Choroid plexus epithelial cell (primary cell): ENCODE data around the gene EPHA8.

Source experiments
- DNase-seq: peaks from one replicate; pipeline ENCODE4 v3.0.0-alpha.2; 2010; ENCODE audit warnings: low read depth
- H3K4me3 ChIP-seq: 2 replicates; pipeline ENCODE4 v1.5.1; 2011; ENCODE audit warnings: low read depth, mild to moderate bottlenecking, control low read depth, low read length, moderate library complexity
- TF ChIP-seq, protein P1 (sequence below): conservative IDR thresholded peaks from 2 replicates; pipeline ENCODE4 v1.5.1; 2011; ENCODE audit warnings: low read depth, mild to moderate bottlenecking, control low read depth, inconsistent platforms, low read length, moderate library complexity

The EPHA8 gene

GRCh38 chr1:22641906-22642636, 78.8 kb downstream of the EPHA8 start:
- TF ChIP-seq, protein P1, sequence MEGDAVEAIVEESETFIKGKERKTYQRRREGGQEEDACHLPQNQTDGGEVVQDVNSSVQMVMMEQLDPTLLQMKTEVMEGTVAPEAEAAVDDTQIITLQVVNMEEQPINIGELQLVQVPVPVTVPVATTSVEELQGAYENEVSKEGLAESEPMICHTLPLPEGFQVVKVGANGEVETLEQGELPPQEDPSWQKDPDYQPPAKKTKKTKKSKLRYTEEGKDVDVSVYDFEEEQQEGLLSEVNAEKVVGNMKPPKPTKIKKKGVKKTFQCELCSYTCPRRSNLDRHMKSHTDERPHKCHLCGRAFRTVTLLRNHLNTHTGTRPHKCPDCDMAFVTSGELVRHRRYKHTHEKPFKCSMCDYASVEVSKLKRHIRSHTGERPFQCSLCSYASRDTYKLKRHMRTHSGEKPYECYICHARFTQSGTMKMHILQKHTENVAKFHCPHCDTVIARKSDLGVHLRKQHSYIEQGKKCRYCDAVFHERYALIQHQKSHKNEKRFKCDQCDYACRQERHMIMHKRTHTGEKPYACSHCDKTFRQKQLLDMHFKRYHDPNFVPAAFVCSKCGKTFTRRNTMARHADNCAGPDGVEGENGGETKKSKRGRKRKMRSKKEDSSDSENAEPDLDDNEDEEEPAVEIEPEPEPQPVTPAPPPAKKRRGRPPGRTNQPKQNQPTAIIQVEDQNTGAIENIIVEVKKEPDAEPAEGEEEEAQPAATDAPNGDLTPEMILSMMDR = peak; percentile 93
- DNase-seq = peak; percentile 58
- no peak overlapping the region for H3K4me3 ChIP-seq

DNA sequence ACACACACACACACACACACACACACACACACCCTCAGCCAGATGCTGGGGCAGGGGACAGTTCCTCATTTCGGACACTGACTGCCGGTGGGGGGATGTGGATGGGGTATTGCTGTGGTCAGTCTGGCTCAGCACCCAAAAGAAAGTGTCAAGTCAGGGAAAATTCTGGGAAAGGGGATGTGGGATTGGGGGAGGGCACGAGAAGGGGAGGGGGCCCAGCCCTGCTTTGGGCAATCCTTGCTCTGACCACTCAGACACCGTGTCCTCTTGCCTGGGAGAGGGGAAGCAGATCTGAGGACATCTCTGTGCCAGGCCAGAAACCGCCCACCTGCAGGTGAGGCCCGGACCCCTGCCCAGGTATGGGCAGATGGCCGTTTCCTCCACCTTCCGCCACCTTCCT, 80.1 kb downstream of the EPHA8 start, which contains the start of gene C1QC:
C1QC (plus strand) TSS at position 253 of the 400 bp plus-strand sequence. CDS start 391 bp downstream, outside the sequence.
- TF ChIP-seq, protein P1 = no peak
- DNase-seq = no peak
- H3K4me3 ChIP-seq = no peak within 1 kb of the TSS

- TF ChIP-seq, protein P1 = no peak
Observed at GRCh38 chr1:22643928-22644327, 80.6 kb downstream of the EPHA8 start.

DNA sequence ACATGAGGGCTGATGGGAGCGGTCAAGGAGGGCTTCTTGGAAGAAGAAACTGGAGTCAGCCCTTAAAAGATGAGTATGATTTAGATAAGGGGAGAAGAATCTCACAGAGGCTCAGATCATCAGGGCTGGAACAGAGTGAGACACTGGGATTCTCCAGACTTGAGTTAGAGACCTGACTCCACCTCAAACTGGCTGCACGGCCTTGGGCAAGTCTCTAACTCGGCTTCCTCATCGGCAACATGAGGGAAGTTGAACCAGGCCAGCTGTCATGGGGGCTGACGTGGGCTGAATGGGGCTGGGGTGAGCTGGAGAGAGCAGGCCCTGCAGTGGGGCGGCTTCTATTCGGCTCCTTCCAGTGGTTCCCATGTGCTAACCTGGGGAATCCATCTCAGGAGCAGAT, 82.6 kb downstream of the EPHA8 start:
- H3K4me3 ChIP-seq = no peak overlapping the region
- DNase-seq = no peak
- TF ChIP-seq, protein P1 = no peak

More at GRCh38 chr1:22643928-22644327, 80.6 kb downstream of the EPHA8 start:
- no peak for DNase-seq
- no peak overlapping the region for H3K4me3 ChIP-seq

DNA sequence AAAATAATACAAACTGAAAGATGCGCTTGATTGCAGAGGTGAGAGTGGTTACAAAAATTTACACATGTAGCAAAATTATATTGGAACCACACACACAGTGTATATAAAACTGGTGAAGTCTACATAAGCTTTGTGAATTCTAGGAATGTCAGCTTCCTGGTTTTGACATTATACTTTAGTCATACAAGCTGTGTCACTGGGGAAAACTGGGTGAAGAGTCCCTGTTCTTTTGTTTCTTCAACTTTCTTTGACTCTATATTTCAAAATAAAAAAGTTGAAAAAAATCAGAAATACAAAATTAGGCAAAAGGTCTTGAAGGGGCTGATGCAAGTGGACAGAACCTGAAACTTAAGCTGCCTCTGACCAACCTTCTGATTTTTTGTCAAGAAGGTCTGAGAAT, 83.1 kb downstream of the EPHA8 start:
- no peak for DNase-seq
- TF ChIP-seq, protein P1 = no peak
- no peak overlapping the region for H3K4me3 ChIP-seq

DNA sequence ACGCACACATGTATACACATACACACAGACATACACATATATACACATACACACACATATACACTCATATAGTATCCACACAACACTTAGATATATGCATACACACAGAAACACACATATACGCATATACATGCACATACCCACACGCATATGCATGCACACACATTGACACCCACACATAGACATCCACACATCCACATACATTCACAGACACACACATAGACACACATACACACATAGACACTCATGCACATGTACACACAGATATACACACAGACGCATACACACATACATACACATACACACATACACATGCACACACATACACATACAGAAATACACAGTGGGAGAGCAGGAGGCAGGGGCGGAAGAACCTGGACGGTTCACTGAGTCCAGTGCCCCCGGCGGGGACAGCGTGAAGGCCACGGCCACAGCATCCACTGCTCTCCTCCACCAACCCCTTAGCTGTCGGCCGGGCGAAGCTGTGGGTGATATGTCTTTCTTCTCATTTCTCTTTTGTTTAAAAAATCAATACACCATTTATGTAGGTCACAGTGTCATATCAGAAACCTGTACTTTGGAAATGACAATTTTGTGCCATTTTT, 86.9 kb downstream of the EPHA8 start:
- DNase-seq = no peak
- TF ChIP-seq, protein P1 = no peak
- H3K4me3 ChIP-seq = no peak overlapping the region
